ENCODE results near the gene EVI5L.

Gene EVI5L

DNA sequence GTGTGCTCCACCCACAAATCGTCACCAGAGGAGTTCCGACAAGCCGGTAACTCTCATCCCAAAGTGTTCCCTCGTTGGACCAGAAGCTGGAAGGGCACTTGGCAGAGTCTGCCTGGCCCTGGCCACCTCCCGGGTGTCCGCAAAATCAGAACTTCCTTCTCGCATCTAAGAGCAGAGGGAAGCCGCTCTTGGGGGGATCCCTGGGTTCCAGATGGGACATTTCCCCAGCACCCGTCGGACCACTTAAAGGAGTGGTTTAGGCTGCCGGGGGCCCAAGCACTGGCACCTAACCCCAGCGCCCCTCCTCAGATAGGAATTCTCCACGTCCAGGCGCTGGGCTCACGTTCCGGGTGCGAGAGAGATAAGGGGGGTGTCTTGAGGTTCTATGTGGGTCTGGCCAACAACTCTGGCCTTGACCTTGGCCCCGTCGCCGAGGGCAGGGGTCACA is 72.8 kb downstream of the EVI5L start:
- Mint-ChIP-seq H3K9me3 (no peaks in the 10 kb centered on the region), H3K4me3 (peak overlapping the region; percentile 92), H3K4me1 (peaks cover 26% of the 10 kb centered on the region), H3K27ac (peak overlapping the region; percentile 97), H3K27me3 (no peaks in the 10 kb centered on the region), H3K36me3 (peaks cover 2% of the 10 kb centered on the region)

DNA sequence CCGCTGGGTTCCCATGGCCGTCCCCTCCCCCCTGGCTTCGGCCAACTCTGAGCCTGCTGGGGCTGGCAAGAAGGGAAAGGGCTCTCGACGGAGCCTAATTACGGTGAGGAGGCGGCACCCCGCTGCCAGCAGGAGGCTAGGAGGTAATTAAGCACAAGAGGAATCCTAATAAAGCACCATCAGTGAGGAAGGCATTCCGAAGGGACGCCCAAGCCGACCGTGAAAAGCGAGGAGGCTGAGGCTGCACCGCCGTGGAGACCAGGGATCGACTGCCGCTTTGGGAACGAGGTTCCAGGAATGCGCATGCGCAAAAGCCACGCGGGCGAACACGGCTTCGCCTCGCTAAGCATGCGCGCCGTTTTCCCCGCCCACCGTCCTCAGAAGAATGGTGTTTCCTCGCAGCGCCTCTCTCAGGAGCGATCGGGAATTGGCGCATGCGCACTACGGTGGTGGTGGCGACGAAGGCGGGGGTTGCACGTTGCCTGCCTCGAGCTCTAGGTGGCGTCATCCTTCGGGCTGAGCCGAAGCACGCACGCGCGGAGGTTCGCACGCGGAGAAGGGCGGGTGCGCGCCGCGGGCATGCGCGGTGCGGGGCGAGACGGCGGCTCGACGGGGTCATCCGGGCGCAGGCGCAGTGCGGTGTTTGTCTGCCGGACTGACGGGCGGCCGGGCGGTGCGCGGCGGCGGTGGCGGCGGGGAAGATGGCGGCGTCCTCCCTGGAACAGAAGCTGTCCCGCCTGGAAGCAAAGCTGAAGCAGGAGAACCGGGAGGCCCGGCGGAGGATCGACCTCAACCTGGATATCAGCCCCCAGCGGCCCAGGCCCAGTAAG is 73.4 kb downstream of the EVI5L start, which contains the start of gene MAP2K7:
Gene MAP2K7, plus strand, starts transcription at position 634 of the 830 bp plus-strand sequence. Its CDS starts 68 bp downstream, at position 702.
- Mint-ChIP-seq H3K36me3 (peaks cover 2% of the 10 kb centered on the region), H3K4me1 (peaks cover 26% of the 10 kb centered on the region), H3K27ac (peak within 1 kb of the TSS; percentile 97), H3K4me3 (peak within 1 kb of the TSS; percentile 92), H3K9me3 (no peaks in the 10 kb centered on the region), H3K27me3 (no peaks in the 10 kb centered on the region)

DNA sequence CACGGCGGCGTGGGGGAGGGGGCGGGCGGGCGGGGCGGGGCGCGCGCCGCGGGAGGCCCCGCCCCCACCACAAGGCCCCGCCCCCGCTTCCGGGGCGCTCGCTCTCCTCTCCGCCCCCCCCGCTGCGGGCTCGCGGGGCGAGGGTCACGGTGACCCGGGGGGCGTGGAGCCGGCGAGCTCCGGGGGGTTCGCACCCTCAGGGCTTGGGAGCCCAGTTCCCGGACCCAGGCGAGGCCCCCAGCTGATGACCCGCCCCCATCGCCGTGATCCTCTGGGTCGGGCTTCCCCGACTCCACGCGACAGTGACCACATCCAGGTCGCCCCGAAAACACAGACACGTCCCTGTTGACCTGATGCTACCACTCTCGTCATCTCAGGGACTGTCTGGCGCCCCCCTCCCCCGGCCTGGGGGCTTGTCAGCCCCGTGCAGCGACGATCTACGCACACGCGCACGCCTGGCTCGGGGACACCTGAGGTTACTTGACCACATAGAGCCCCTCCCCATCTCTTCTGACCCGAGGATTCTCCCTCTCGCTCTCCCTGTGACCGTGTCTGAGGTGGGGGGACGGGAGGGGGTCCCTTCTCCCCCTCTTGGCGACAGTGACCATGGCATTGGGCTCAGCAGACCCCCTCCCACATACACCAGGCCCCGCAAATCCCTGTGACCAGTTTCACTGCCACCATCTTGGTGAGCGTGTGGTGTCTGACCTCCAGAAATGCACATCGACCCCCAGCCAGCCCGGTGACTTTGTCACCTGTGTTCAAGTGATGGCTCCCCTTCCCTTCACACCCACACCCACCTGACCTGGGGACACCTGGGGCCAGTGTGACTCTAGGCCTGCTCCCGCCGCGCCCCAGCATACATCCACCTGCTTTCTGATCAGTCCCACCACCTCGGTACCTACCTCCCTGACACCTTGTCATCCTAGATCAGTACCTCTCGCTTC is 74.3 kb downstream of the EVI5L start:
- H3K4me1 Mint-ChIP-seq = peaks cover 26% of the 10 kb centered on the region
- peak overlapping the region; percentile 92 for H3K4me3 Mint-ChIP-seq
- no peaks in the 10 kb centered on the region for H3K9me3 Mint-ChIP-seq
- peaks cover 2% of the 10 kb centered on the region for H3K36me3 Mint-ChIP-seq
- no peaks in the 10 kb centered on the region for H3K27me3 Mint-ChIP-seq
- peak overlapping the region; percentile 88 for H3K27ac Mint-ChIP-seq

DNA sequence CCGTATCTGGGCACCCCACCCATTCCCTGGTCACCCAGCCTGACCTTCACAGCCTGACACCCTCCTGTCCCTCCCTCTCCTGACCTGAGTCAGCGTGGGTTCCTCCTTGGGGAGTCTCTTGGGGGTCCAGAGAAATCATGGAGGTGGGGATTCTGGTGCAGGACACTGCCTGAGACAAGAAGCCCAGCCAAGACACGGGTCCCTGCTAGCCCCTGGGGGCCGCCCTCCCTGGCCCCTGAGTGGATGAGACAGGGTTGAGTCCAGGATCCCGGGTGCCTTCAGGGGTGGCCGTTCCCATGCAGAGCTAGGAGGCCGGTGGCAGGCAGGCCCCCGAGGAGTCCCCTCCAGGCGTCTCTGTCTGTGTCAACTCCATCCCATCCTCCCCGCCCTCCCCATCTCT is 75.2 kb downstream of the EVI5L start:
- no peaks in the 10 kb centered on the region for H3K9me3 Mint-ChIP-seq
- peaks cover 3% of the 10 kb centered on the region for H3K36me3 Mint-ChIP-seq
- peak overlapping the region; percentile 88 for H3K4me3 Mint-ChIP-seq
- H3K27ac Mint-ChIP-seq = peak overlapping the region; percentile 88
- no peaks in the 10 kb centered on the region for H3K27me3 Mint-ChIP-seq
- peaks cover 26% of the 10 kb centered on the region for H3K4me1 Mint-ChIP-seq

DNA sequence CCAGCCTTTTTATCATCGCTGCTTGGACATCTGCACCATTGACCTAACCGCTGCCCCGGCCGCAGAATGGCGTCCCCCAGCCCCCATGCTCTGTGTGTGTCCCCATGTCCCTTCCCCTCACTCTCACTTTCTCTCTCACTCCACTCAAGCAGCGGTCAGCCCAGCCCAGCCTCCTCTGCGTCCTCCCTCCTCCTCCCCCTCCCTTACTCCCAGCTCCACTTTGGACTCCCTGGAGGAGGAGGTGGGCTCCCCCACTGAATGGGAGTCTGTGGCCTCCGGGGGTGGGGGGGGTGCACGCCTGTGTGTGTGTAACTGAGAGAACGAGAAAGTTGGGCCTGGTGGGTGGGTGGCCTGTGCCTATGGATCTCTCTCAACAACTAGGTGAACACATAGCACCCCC is 75.8 kb downstream of the EVI5L start:
- H3K36me3 Mint-ChIP-seq = peaks cover 8% of the 10 kb centered on the region
- peak overlapping the region; percentile 72 for H3K4me3 Mint-ChIP-seq
- H3K4me1 Mint-ChIP-seq = peaks cover 26% of the 10 kb centered on the region
- no peaks in the 10 kb centered on the region for H3K27me3 Mint-ChIP-seq
- no peaks in the 10 kb centered on the region for H3K9me3 Mint-ChIP-seq
- H3K27ac Mint-ChIP-seq = no peak overlapping the region

DNA sequence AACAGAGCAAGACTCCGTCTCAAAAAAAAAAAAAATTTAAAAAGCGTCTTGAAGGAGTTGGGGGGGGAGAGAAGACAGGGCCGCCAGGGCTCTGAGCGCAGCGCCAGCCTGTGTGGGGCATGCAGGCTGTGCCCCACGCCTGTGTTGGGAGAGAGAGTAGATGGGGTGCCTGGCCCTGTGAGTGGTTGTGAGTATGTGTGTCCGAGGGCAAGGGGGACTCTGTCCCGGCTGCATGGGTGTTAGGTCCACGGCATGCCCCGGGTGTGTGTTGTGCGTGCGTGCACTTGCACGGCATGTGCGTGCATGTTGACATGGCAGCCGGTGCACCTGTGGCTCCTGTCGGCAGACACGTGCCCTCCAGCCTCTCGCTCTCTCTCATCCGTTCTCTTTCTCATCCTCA is 77.1 kb downstream of the EVI5L start:
- Mint-ChIP-seq H3K4me1 (peaks cover 26% of the 10 kb centered on the region), H3K9me3 (no peaks in the 10 kb centered on the region), H3K4me3 (peak overlapping the region; percentile 33), H3K27me3 (no peaks in the 10 kb centered on the region), H3K36me3 (peaks cover 13% of the 10 kb centered on the region), H3K27ac (no peak overlapping the region)

DNA sequence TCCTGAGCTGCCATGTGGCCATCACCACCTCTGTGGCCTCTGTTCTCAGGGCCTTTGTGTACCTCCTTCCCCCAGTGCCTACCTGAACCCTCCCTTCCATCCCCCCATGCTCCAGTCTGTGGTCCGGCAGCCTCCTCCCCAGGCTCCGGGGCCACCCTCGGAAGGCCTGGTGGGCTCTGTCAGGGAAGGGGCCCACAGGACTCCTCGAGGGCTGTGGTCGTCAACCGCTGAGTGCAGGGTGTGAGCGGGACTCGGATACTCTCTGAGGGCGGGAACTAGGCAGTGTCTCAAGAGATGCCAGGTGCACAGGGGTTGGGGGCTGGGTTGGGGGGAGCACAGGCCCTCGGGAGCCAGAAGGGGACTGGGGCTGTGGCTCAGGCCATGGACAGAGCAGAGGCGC is 77.5 kb downstream of the EVI5L start:
- no peaks in the 10 kb centered on the region for H3K27me3 Mint-ChIP-seq
- H3K4me1 Mint-ChIP-seq = peaks cover 24% of the 10 kb centered on the region
- no peaks in the 10 kb centered on the region for H3K9me3 Mint-ChIP-seq
- no peak overlapping the region for H3K27ac Mint-ChIP-seq
- peaks cover 13% of the 10 kb centered on the region for H3K36me3 Mint-ChIP-seq
- H3K4me3 Mint-ChIP-seq = no peak overlapping the region

DNA sequence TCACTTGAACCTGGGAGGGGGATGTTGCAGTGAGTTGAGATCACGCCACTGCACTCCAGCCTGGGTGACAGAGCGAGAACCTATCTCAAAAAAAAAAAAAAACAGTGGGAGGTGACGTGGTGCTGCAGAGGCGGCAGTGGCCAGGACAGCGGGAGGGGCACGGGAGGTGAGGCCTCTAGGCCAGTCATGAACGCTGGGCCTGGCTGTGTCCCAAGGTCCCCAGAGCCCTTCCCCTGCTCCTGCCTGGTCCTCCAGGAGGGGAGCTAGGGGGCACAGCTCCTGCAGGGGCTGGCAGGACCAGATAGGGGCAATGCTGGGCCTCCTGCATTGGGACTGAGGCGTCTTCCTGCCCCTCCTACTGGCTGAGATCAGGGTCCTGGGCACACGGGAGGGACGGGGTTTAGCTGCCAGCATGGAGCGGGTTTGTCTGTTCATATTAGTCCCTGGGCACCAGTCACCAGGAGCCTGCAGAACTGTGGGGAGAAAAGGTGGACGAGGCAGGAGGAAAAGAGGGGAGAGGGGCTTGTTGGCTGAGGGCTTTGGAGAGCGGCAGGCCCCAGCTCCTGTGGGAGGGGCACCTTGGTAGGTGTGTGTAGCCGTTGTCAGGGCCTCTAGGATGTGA is 78.2 kb downstream of the EVI5L start:
- Mint-ChIP-seq H3K27ac (no peak overlapping the region), H3K36me3 (peaks cover 17% of the 10 kb centered on the region), H3K4me3 (no peak overlapping the region), H3K9me3 (no peaks in the 10 kb centered on the region), H3K4me1 (peaks cover 21% of the 10 kb centered on the region), H3K27me3 (no peaks in the 10 kb centered on the region)

DNA sequence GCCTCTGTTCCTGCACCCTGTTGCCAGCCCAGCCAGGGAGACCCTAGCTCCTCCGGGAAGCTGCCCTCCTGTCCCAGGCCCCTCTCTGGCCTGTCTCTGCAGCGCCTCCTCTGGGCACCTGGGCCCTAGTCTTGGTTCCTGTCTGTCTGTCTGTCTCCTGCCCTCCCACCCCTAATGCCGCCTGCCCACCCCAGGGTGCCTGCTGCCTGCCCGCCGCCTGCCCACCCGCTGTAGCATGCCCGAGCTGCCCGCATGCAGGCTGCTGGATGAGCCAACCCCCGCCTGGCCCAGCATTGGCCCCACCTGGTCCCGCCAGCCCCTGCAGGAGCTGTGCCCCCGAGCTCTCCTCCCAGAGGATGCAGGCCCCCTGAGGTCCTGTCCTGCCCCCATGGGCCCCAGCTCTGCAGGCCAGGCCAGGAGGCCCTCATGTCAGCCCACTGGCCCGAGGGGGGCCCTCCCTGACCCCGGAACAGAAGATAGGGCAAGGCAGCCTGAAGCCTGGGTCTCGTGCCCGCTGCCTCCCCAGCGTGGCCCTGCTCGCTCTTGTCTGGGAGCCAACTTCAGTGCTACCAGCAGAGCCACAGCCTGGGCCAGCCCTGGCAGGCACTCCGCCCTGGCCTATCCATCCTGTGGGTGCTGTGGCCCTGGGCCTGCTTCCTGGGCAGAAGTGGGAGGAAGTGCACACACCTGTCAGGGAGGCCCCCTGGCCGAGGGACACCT is 78.9 kb downstream of the EVI5L start:
- H3K4me1 Mint-ChIP-seq = peaks cover 21% of the 10 kb centered on the region
- H3K36me3 Mint-ChIP-seq = peaks cover 17% of the 10 kb centered on the region
- H3K27ac Mint-ChIP-seq = no peak overlapping the region
- H3K4me3 Mint-ChIP-seq = no peak overlapping the region
- H3K27me3 Mint-ChIP-seq = no peaks in the 10 kb centered on the region
- H3K9me3 Mint-ChIP-seq = no peaks in the 10 kb centered on the region

DNA sequence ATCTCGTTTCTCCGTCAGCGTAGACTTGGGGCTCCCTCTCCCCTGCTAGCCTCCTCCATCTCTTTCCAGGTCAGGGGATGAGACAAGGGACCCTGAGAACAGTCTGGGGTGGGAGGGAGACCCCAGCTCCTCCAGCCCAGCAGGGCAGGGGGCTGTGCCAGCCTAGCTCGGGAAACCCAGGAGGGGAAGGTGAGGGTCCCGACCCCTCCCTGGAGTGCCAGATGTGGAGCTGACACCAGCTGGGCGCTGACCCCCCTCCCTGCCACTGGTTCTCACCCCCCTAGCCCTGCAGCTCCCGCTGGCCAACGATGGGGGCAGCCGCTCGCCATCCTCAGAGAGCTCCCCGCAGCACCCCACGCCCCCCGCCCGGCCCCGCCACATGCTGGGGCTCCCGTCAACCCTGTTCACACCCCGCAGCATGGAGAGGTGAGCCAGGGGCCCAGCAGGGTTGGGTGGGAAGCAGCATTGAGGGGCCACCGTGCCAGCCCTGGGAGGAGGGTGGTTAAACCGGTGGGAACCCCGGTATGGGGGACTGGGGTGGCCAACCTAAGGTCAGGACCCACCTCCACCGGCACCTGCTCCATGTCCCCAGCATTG is 79.6 kb downstream of the EVI5L start:
- H3K36me3 Mint-ChIP-seq = peaks cover 17% of the 10 kb centered on the region
- H3K4me3 Mint-ChIP-seq = no peak overlapping the region
- no peaks in the 10 kb centered on the region for H3K9me3 Mint-ChIP-seq
- no peak overlapping the region for H3K27ac Mint-ChIP-seq
- no peaks in the 10 kb centered on the region for H3K27me3 Mint-ChIP-seq
- peaks cover 20% of the 10 kb centered on the region for H3K4me1 Mint-ChIP-seq

DNA sequence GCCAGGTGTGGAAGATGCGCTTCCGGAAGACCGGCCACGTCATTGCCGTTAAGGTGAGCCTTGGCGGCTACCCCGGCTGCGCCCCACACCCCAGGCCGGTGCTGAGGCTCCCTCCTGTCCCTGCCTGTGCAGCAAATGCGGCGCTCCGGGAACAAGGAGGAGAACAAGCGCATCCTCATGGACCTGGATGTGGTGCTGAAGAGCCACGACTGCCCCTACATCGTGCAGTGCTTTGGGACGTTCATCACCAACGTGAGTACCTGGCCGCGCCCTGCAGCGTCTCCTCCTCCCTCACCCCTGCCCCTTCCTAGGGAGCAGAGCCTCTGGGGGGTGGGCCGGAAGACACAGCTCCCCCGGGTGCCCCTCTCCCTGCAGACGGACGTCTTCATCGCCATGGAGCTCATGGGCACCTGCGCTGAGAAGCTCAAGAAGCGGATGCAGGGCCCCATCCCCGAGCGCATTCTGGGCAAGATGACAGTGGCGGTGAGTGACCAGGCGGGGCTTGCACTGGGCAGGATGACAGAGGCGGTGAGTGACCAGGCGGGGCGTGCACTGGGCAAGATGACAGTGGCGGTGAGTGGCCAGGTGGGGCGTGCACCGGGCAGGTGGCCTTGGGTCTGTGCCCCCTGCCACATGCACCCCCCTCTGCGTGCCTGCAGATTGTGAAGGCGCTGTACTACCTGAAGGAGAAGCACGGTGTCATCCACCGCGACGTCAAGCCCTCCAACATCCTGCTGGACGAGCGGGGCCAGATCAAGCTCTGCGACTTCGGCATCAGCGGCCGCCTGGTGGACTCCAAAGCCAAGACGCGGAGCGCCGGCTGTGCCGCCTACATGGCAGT is 80.5 kb downstream of the EVI5L start:
- Mint-ChIP-seq H3K9me3 (no peaks in the 10 kb centered on the region), H3K4me3 (no peak overlapping the region), H3K27ac (no peak overlapping the region), H3K4me1 (peaks cover 14% of the 10 kb centered on the region), H3K27me3 (peaks cover 4% of the 10 kb centered on the region), H3K36me3 (peaks cover 16% of the 10 kb centered on the region)

DNA sequence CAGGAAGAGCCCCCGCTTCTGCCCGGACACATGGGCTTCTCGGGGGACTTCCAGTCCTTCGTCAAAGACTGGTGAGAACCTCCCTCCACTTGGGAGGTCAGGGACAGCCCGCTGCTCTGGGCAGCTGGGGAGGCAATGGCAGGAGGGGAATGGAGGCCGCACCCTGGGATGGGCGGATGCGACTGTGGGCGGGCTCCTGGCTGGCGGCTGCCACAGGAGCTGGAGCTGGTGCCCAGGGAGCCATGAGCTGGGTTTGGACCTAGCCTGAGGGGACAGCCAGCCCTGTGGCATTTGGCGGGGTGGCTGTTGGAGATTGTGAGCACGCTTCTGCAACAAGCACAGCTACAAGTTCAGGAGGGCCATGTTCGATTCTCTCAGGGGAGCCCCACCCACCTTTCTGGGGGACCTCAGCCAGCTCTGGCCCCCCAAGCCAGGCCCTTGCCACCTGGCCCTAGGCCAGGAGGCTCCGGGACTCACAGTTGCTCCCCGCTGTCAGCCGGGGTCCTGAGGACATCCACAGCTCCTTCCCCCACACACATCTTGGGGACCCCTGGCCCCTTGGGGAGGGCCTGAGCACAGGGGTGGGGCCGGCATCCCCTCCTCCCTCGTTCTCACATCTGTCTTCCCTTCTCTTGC is 81.6 kb downstream of the EVI5L start:
- Mint-ChIP-seq H3K4me3 (no peak overlapping the region), H3K9me3 (no peaks in the 10 kb centered on the region), H3K36me3 (peaks cover 15% of the 10 kb centered on the region), H3K27ac (no peak overlapping the region), H3K27me3 (peaks cover 8% of the 10 kb centered on the region), H3K4me1 (peaks cover 12% of the 10 kb centered on the region)

DNA sequence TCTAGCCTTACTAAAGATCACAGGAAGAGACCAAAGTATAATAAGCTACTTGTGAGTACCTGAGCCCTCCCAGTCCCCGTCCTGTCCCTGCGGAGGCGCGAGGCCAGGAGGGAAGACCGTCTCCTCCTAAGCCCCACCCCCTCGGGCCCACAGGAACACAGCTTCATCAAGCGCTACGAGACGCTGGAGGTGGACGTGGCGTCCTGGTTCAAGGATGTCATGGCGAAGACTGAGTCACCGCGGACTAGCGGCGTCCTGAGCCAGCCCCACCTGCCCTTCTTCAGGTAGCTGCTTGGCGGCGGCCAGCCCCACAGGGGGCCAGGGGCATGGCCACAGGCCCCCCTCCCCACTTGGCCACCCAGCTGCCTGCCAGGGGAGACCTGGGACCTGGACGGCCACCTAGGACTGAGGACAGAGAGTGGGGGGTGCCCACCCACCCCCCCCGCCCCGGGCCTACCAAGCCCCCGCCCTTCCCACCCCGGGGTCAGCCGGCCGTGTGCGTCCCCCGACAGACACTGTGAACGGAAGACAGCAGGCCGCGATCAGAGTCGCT is 82.2 kb downstream of the EVI5L start:
- peaks cover 8% of the 10 kb centered on the region for H3K27me3 Mint-ChIP-seq
- peaks cover 15% of the 10 kb centered on the region for H3K36me3 Mint-ChIP-seq
- H3K27ac Mint-ChIP-seq = no peak overlapping the region
- H3K4me1 Mint-ChIP-seq = peaks cover 11% of the 10 kb centered on the region
- no peaks in the 10 kb centered on the region for H3K9me3 Mint-ChIP-seq
- no peak overlapping the region for H3K4me3 Mint-ChIP-seq
